Thyroid gland (tissue), 4 donors: Measurements from ENCODE around the gene PKIB.

Source experiments
- CTCF ChIP-seq, 6 experiments: fragments of 200-600 bp in 3 of 6; fragments of 450-650 bp in 3 of 6; sonication (generic) in 3 of 6; IDR thresholded peaks; one replicate each; pipeline ENCODE4 v1.5.1; 2016 to 2019; ENCODE audit warnings: antibody characterized with exemption in 6 of 6, mild to moderate bottlenecking in 2 of 6, inconsistent platforms in 1 of 6, moderate library complexity in 1 of 6
- POLR2A ChIP-seq, 2 donors: fragments of 450-650 bp; IDR thresholded peaks; one replicate each; pipeline ENCODE4 v1.6.1; 2017; ENCODE audit warnings: antibody characterized with exemption in 2 of 2, mild to moderate bottlenecking in 2 of 2, moderate library complexity in 1 of 2

- no peak for TF ChIP-seq CTCF (IDR thresholded peaks at IDR 0.05)
- no peak for TF ChIP-seq POLR2A (IDR thresholded peaks at IDR 0.05)
Observed at GRCh38 chr6:122619309-122619708, 9.1 kb downstream of the PKIB start.
